ENCODE data around the gene TRIM28.
A peak's percentile ranks its signal among the peaks of the same experiment; 100 is the strongest.
"Not testable (repeated sequence)": the region's sequence is repeated elsewhere in the genome, so short reads cannot be mapped to it uniquely, and the experiment has no call there.

Gene TRIM28

DNA sequence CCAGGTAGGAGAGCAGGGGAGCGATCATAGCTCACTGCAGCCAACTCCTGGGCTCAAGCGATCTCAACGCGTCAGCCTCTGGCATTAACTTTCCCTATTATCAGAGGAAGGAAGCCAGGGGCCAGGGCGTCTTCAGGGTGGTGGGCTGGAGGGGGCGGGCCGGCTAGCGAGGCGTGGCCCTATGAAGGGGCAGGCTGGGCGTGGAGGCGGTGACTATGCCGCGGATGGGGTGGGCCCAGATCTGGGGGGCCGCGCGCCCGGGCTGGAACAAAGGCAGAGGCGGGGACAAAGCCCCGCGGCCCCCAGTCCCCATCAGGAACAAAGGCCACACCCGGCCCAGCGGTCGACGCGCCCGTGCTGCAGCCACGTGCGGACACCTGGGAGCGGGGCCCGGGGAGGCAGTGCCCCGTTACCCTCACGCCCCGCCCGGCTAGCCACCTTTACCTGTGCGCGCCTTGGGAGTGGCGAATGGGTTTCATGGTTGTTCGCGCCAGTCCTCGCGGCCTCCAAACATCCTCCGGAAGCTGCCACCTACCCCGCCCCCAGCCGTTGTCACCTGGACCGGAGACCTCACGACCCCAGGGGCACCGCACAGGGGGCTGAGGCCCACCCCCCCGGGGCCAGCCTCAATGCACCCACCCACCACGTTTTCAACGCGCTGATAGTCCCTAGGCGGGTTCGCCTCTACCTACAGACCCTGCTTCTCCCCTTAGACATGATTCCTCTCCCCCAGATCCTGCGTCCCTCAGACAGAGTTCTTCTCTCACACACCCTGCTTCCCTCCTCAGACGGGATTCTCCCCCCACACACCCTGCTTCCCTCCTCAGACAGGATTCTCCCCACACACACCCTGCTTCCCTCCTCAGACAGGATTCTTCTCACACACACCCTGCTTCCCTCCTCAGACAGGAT is 5.4 kb upstream of the TRIM28 start:
- peak; percentile 46 to 65 for DNase-seq
- no peaks in the 10 kb centered on the region for H3K9me3 Mint-ChIP-seq
- H3K27me3 Mint-ChIP-seq, result peaks cover 33% of the 10 kb centered on the region
- peaks cover 28% of the 10 kb centered on the region for H3K4me1 Mint-ChIP-seq
- H3K27ac Mint-ChIP-seq, result peak overlapping the region; percentile 91 to 95
- peak; percentile 92 for ATAC-seq
- peak overlapping the region; percentile 92 to 95 for H3K4me3 Mint-ChIP-seq

DNA sequence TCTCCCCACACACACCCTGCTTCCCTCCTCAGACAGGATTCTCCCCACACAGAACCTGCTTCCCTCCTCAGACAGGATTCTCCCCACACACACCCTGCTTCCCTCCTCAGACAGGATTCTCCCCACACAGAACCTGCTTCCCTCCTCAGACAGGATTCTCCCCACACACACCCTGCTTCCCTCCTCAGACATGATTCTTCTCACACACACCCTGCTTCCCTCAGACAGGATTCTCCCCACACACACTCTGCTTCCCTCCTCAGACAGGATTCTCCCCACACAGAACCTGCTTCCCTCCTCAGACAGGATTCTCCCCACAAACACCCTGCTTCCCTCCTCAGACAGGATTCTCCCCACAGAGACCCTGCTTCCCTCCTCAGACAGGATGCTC is 4.7 kb upstream of the TRIM28 start:
- not testable (repeated sequence) for H3K27ac Mint-ChIP-seq, H3K9me3 Mint-ChIP-seq, DNase-seq, ATAC-seq
- Mint-ChIP-seq H3K4me3 (peak overlapping the region; percentile 63 to 66), H3K27me3 (peaks cover 33% of the 10 kb centered on the region), H3K4me1 (peaks cover 32% of the 10 kb centered on the region)

- not testable (repeated sequence) for H3K9me3 Mint-ChIP-seq, H3K27ac Mint-ChIP-seq
- peak overlapping the region in 1 of 2 donors; percentile 42 for H3K4me3 Mint-ChIP-seq
Observed at GRCh38 chr19:58542641-58543372, 1.1 kb upstream of the TRIM28 start.

GRCh38 chr19:58544591-58545285 is 874 bp downstream of the TRIM28 start:
- H3K9me3 Mint-ChIP-seq, result no peaks in the 10 kb centered on the region

More at GRCh38 chr19:58542641-58543372, 1.1 kb upstream of the TRIM28 start:
- Mint-ChIP-seq H3K4me1 (peaks cover 52% of the 10 kb centered on the region), H3K27me3 (peaks cover 33% of the 10 kb centered on the region)
- not testable (repeated sequence) for DNase-seq, ATAC-seq

GRCh38 chr19:58545286-58546018 is 1.6 kb downstream of the TRIM28 start:
- Mint-ChIP-seq H3K4me1 (peaks cover 51% of the 10 kb centered on the region), H3K27ac (peak overlapping the region; percentile 90 to 97), H3K4me3 (peak overlapping the region; percentile 86 to 95), H3K9me3 (no peaks in the 10 kb centered on the region), H3K27me3 (peaks cover 17% of the 10 kb centered on the region)
- DNase-seq, result no peak
- no peak for ATAC-seq

More at GRCh38 chr19:58544591-58545285, 874 bp downstream of the TRIM28 start:
- H3K27me3 Mint-ChIP-seq, result peaks cover 24% of the 10 kb centered on the region
- peak overlapping the region; percentile 90 to 97 for H3K27ac Mint-ChIP-seq
- no peak for DNase-seq
- peak; percentile 59 for ATAC-seq
- peaks cover 46% of the 10 kb centered on the region for H3K4me1 Mint-ChIP-seq
- H3K4me3 Mint-ChIP-seq, result peak overlapping the region; percentile 89 to 95

DNA sequence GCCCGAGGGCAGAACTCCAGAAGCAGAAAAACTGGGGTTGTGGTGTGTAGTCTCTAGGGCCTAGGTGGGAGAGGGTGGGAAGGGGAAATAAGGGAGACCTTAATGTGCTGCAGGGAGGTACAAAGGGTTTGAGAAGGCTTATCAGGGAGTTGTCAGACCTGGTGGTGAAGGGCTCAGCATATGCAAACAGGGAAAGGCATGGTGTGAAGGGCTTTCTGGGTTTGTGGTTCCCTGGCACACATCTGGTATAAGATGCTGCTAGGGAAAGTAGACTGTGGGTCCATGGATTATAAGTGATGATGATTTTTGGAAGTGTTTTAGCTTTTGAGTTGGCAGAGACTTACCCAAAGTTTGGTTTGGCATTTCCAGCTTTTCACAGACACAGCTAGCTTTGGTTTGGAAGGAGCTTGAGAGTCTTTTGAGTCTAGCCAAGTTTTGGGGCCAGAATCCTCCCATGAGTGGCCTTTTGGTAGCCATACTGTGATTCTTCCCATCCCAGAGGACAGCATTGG is 2.2 kb downstream of the TRIM28 start:
- H3K27me3 Mint-ChIP-seq, result peaks cover 16% of the 10 kb centered on the region
- no peak for ATAC-seq
- peak overlapping the region; percentile 88 to 97 for H3K27ac Mint-ChIP-seq
- DNase-seq, result no peak
- H3K9me3 Mint-ChIP-seq, result no peaks in the 10 kb centered on the region
- peak overlapping the region; percentile 86 to 95 for H3K4me3 Mint-ChIP-seq
- H3K4me1 Mint-ChIP-seq, result peaks cover 51% of the 10 kb centered on the region

GRCh38 chr19:58547323-58548312 is 3.8 kb downstream of the TRIM28 start:
- Mint-ChIP-seq H3K27me3 (peaks cover 5% of the 10 kb centered on the region), H3K4me1 (peaks cover 54% of the 10 kb centered on the region), H3K9me3 (no peaks in the 10 kb centered on the region), H3K4me3 (peak overlapping the region; percentile 86 to 95), H3K27ac (peak overlapping the region in 1 of 2 donors; percentile 97)
- DNase-seq (no peak), ATAC-seq (no peak)

- no peaks in the 10 kb centered on the region for H3K27me3 Mint-ChIP-seq
- no peak for ATAC-seq
- DNase-seq, result no peak
Observed at GRCh38 chr19:58548859-58549663, 5.2 kb downstream of the TRIM28 start.

DNA sequence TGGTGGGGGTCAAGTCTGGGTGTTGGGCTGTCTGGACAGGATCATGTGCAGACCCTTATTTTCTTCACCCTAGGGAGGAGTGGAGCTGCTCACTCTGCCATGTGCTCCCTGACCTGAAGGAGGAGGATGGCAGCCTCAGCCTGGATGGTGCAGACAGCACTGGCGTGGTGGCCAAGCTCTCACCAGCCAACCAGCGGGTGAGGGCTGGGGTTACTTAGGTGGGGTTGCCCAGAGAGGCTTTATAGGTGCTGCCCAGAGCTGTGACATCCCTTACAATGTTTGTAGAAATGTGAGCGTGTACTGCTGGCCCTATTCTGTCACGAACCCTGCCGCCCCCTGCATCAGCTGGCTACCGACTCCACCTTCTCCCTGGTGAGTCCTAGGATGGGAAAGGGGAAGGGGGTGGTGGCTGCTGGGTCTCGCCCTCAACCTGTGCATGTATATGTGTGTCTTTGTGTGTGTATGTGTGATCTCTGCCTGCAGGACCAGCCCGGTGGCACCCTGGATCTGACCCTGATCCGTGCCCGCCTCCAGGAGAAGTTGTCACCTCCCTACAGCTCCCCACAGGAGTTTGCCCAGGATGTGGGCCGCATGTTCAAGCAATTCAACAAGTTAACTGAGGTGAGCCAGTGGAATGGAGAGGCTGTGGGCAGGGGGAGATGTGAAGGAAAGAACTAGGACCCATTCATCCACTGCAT is 5.9 kb downstream of the TRIM28 start:
- Mint-ChIP-seq H3K4me3 (no peak overlapping the region), H3K27ac (peak overlapping the region in 1 of 2 donors; percentile 32), H3K4me1 (peaks cover 63% of the 10 kb centered on the region), H3K9me3 (no peaks in the 10 kb centered on the region), H3K27me3 (no peaks in the 10 kb centered on the region)
- ATAC-seq (no peak), DNase-seq (no peak)

More at GRCh38 chr19:58548859-58549663, 5.2 kb downstream of the TRIM28 start:
- H3K9me3 Mint-ChIP-seq, result no peaks in the 10 kb centered on the region
- peaks cover 60% of the 10 kb centered on the region for H3K4me1 Mint-ChIP-seq
- H3K4me3 Mint-ChIP-seq, result no peak overlapping the region
- peak overlapping the region in 1 of 2 donors; percentile 35 for H3K27ac Mint-ChIP-seq

DNA sequence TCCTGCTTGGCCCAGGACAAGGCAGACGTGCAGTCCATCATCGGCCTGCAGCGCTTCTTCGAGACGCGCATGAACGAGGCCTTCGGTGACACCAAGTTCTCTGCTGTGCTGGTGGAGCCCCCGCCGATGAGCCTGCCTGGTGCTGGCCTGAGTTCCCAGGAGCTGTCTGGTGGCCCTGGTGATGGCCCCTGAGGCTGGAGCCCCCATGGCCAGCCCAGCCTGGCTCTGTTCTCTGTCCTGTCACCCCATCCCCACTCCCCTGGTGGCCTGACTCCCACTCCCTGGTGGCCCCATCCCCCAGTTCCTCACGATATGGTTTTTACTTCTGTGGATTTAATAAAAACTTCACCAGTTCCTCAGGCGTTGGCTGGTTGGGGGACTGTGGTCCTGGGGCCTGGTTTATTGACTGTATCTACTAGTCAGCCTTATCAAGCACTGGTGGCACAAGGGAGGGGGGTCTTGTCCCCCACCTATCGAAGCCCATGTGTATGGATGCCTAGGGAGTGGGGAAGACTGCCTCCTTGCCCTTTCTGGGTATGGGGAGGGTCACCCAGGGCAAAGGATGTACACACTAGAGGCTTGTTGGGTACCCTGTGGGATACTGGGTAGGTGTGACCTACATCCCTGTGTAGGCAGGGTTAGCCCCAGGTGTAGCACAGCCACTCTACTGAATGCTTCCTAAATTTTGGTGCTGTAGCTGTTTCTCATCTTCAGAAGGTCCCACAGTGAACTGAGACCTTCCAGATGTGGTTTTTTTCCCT is 6.7 kb downstream of the TRIM28 start:
- H3K9me3 Mint-ChIP-seq, result no peaks in the 10 kb centered on the region

DNA sequence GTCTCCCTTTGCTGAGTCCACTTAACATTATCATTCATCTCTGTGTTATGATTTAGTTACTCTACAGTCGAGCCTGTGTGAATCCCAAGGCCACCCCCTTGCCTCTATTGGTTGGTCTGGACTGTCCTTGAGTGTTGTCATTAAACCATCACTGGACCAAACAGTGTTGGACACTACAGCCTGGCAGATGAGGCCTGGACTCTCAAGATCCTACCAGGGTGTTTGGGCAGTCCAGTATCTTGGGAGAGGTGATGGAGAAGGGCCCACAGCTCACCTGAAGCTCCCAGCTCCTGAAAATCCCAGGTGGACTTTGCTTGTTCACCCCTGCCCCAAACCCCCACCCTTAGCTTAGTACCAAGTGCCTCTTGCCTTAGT is 7.2 kb downstream of the TRIM28 start:
- peak overlapping the region in 1 of 2 donors; percentile 74 for H3K27ac Mint-ChIP-seq

More for the DNA sequence above, 6.7 kb downstream of the TRIM28 start:
- Mint-ChIP-seq H3K27me3 (no peaks in the 10 kb centered on the region), H3K4me3 (no peak overlapping the region), H3K27ac (peak overlapping the region in 1 of 2 donors; percentile 74), H3K4me1 (peaks cover 66% of the 10 kb centered on the region)
- ATAC-seq, result no peak
- no peak for DNase-seq

More for the DNA sequence above, 7.2 kb downstream of the TRIM28 start:
- no peak for ATAC-seq
- H3K27me3 Mint-ChIP-seq, result no peaks in the 10 kb centered on the region
- no peak for DNase-seq
- H3K9me3 Mint-ChIP-seq, result no peaks in the 10 kb centered on the region
- peaks cover 66% of the 10 kb centered on the region for H3K4me1 Mint-ChIP-seq
- no peak overlapping the region for H3K4me3 Mint-ChIP-seq

Measured in stimulated activated naive CD8-positive, alpha-beta T cell treated with anti-CD3 and anti-CD28 coated beads, Interleukin-15, amount 100 ng/mL, for 72 hours (primary cell).